ENCODE measurements around the gene ATP6V0C. TPM values are rescaled to one million over a fixed set of nuclear protein-coding genes. Genes with fewer than 3 reads are reported as not detected.

ATP6V0C gene
- total RNA-seq, 1 experiment from 2014 or later: 173 TPM

- BruUV-seq (replicated peaks): no TSS peak
- no peak for TF ChIP-seq CTCF (IDR thresholded peaks at IDR 0.05; ENCODE audit: unreplicated experiment)
- peak overlapping the region; percentile 94 for H3K27ac Mint-ChIP-seq (ENCODE audit: low read depth, unreplicated experiment)
- peaks cover 23% of the 10 kb centered on the region for H3K4me1 Mint-ChIP-seq (ENCODE audit: insufficient read depth, unreplicated experiment)
- H3K9me3 Mint-ChIP-seq (ENCODE audit: unreplicated experiment): no peaks in the 10 kb centered on the region
- CTCF ChIA-PET: interaction anchor here (0.5 to 1.5 kb wide), 2 partner anchors 10 to 347 kb away, joined by 3 read pairs; no protein-coding TSS in a partner anchor
- peaks cover 17% of the 10 kb centered on the region for H3K36me3 Mint-ChIP-seq (ENCODE audit: insufficient read depth, unreplicated experiment)
- H3K4me3 Mint-ChIP-seq (ENCODE audit: unreplicated experiment): peak overlapping the region; percentile 87
- POLR2A ChIA-PET: interaction anchor here (0.9 kb wide), 1 partner anchor 297 kb away, joined by 3 read pairs; the partner anchor contains the start of gene PGP
- intact Hi-C loops (cut with micrococcal nuclease): no loop called here
- no peak for DNase-seq (ENCODE audit: unreplicated experiment)
- no peaks in the 10 kb centered on the region for H3K27me3 Mint-ChIP-seq (ENCODE audit: insufficient read depth, unreplicated experiment)
Observed at GRCh38 chr16:2511996-2512734, 1.6 kb upstream of the ATP6V0C start.

GRCh38 chr16:2512735-2513404, 882 bp upstream of the ATP6V0C start:
- no peaks in the 10 kb centered on the region for H3K27me3 Mint-ChIP-seq (ENCODE audit: insufficient read depth, unreplicated experiment)
- peaks cover 29% of the 10 kb centered on the region for H3K4me1 Mint-ChIP-seq (ENCODE audit: insufficient read depth, unreplicated experiment)
- no peak for TF ChIP-seq CTCF (IDR thresholded peaks at IDR 0.05; ENCODE audit: unreplicated experiment)
- POLR2A ChIA-PET: interaction anchor here (0.6 to 4.0 kb wide), 8 partner anchors 12 to 509 kb away, joined by 3 to 57 read pairs (median 3); partner anchors contain the start of genes CEMP1, ECI1 and PDPK1
- intact Hi-C loops (cut with micrococcal nuclease): no loop called here
- peak overlapping the region; percentile 87 for H3K4me3 Mint-ChIP-seq (ENCODE audit: unreplicated experiment)
- H3K27ac Mint-ChIP-seq (ENCODE audit: low read depth, unreplicated experiment): peak overlapping the region; percentile 94
- CTCF ChIA-PET: interaction anchor here (0.6 to 1.5 kb wide), 2 partner anchors 11 to 68 kb away, joined by 3 read pairs; no protein-coding TSS in a partner anchor
- peaks cover 18% of the 10 kb centered on the region for H3K36me3 Mint-ChIP-seq (ENCODE audit: insufficient read depth, unreplicated experiment)
- no TSS peak for BruUV-seq (replicated peaks)
- H3K9me3 Mint-ChIP-seq (ENCODE audit: unreplicated experiment): no peaks in the 10 kb centered on the region
- DNase-seq (ENCODE audit: unreplicated experiment): no peak

GRCh38 chr16:2514333-2515179, 804 bp downstream of the ATP6V0C start:
- H3K36me3 Mint-ChIP-seq (ENCODE audit: insufficient read depth, unreplicated experiment): peaks cover 18% of the 10 kb centered on the region
- POLR2A ChIA-PET: interaction anchor here (0.5 to 4.0 kb wide), 15 partner anchors 12 to 550 kb away, joined by 3 to 57 read pairs (median 4); partner anchors contain the start of genes CEMP1, ECI1, PDPK1 and RPS2
- no TSS peak for BruUV-seq (replicated peaks)
- no peaks in the 10 kb centered on the region for H3K9me3 Mint-ChIP-seq (ENCODE audit: unreplicated experiment)
- no peak for TF ChIP-seq CTCF (IDR thresholded peaks at IDR 0.05; ENCODE audit: unreplicated experiment)
- H3K4me3 Mint-ChIP-seq (ENCODE audit: unreplicated experiment): peak overlapping the region; percentile 87
- DNase-seq (ENCODE audit: unreplicated experiment): no peak
- H3K4me1 Mint-ChIP-seq (ENCODE audit: insufficient read depth, unreplicated experiment): peaks cover 30% of the 10 kb centered on the region
- no peaks in the 10 kb centered on the region for H3K27me3 Mint-ChIP-seq (ENCODE audit: insufficient read depth, unreplicated experiment)
- peak overlapping the region; percentile 94 for H3K27ac Mint-ChIP-seq (ENCODE audit: low read depth, unreplicated experiment)
- CTCF ChIA-PET: interaction anchor here (0.6 to 1.1 kb wide), 2 partner anchors 13 to 14 kb away, joined by 4 to 6 read pairs; no protein-coding TSS in a partner anchor
- intact Hi-C loops (cut with micrococcal nuclease): loop anchor here (2.0 kb wide), 1 partner anchor 40 kb away; the partner anchor contains the start of gene TBC1D24
